IPS-18a (cell line): Measurements from ENCODE around the gene UMPS.
A peak's percentile ranks its signal among the peaks of the same experiment; 100 is the strongest.
"Not testable (repeated sequence)": the region's sequence is repeated elsewhere in the genome, so short reads cannot be mapped to it uniquely, and the experiment has no call there.

Experiments
- H3K27ac ChIP-seq: one replicate; pipeline ENCODE4 v1.5.1; 2013; ENCODE audit warnings: low read length
- H3K27me3 ChIP-seq: one replicate; pipeline ENCODE4 v1.6.1; 2013; ENCODE audit warnings: mild to moderate bottlenecking, low read length; ENCODE audit not compliant: control insufficient read depth, insufficient read depth
- H3K36me3 ChIP-seq: one replicate; pipeline ENCODE4 v1.6.1; 2013; ENCODE audit warnings: low read depth, low read length; ENCODE audit not compliant: control insufficient read depth
- H3K4me1 ChIP-seq: one replicate; pipeline ENCODE4 v1.6.1; 2013; ENCODE audit warnings: low read depth, low read length; ENCODE audit not compliant: control insufficient read depth
- H3K4me3 ChIP-seq: one replicate; pipeline ENCODE4 v1.5.1; 2013; ENCODE audit warnings: low read length
- H3K9ac ChIP-seq: one replicate; pipeline ENCODE4 v1.6.1; 2013; ENCODE audit warnings: mild to moderate bottlenecking, low read length, moderate library complexity
- H3K9me3 ChIP-seq: one replicate; pipeline ENCODE4 v1.6.1; 2013; ENCODE audit warnings: low read depth, low read length; ENCODE audit not compliant: control insufficient read depth

Gene UMPS

DNA sequence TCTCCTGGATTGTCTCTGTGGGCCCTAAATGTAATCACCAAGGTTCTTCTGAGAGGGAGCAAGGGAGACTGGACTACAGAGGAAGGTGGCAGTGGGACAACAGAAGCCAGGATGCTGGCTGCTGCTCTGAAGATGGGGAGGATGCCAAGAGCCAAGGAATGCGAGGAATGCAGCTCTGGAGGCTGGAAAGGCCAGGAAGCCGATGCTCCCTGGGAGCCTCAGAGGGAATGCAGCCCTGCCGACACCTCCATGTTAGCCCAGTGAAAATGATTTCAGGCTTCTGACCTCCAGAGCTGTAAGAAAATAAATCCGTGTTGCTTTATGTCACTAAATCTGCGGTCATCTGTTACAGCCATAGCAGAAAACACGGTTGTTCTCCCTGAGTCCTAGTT, 44.1 kb downstream of the UMPS start:
- H3K4me1 ChIP-seq, result peaks cover 23% of the 10 kb centered on the region
- H3K4me3 ChIP-seq, result no peak overlapping the region
- no peaks in the 10 kb centered on the region for H3K9me3 ChIP-seq
- no peaks in the 10 kb centered on the region for H3K36me3 ChIP-seq
- H3K27me3 ChIP-seq, result no peaks in the 10 kb centered on the region
- H3K9ac ChIP-seq, result no peak overlapping the region
- H3K27ac ChIP-seq, result peak overlapping the region; percentile 74

DNA sequence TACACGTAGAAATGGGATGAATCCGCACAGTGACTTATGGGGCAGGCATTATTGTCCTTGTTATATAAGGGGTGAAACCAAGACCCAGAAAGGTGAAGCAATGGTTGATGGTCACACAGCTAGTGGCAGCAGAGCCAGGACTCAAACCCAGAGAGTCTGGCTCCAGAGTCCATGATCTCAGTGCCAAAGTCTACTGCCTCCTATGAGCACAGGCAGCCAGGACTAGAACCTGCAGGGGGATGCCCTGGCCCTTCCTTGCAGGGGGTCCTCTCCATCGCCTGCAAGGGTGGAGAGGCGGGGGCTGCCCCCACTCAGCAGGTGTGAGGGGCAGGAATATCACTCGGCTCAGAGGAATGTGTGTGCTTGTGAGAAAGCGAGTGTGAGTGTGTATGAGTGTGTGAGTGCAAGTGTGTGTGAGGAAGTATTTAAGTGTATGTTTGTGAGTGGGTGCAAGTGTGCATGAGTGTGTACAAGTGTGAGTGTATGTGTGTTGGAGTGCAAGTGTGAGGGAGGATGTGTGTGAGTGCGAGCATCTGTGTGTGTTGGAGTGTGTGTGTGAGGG, 44.7 kb downstream of the UMPS start:
- H3K4me1 ChIP-seq, result peaks cover 23% of the 10 kb centered on the region
- no peak overlapping the region for H3K4me3 ChIP-seq
- H3K27ac ChIP-seq, result peak overlapping the region; percentile 74
- H3K9me3 ChIP-seq, result no peaks in the 10 kb centered on the region
- H3K27me3 ChIP-seq, result no peaks in the 10 kb centered on the region
- H3K9ac ChIP-seq, result no peak overlapping the region
- no peaks in the 10 kb centered on the region for H3K36me3 ChIP-seq

DNA sequence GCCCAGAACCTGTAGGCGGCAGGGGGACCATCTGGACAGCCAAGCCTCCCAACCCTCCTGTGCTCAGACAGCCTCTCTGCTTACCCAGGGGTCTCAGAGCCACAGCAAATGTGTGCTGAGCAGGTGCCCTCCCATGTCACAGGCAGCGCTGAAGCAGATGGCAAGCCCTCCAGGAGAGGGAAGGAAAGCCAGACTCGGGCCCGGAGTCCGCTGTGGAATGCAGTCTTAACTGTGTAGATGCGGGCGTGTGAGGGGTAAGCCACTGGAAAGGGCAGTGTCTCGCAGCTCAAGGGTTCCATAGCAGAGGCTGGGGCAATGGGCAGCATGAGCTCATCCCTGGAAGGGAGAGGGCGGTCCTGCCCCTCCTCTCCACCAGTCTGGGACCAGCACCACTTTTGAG, 45.6 kb downstream of the UMPS start:
- Histone ChIP-seq H3K9me3 (no peaks in the 10 kb centered on the region), H3K4me1 (peaks cover 26% of the 10 kb centered on the region), H3K27ac (no peak overlapping the region), H3K36me3 (no peaks in the 10 kb centered on the region), H3K4me3 (no peak overlapping the region), H3K9ac (no peak overlapping the region), H3K27me3 (no peaks in the 10 kb centered on the region)

DNA sequence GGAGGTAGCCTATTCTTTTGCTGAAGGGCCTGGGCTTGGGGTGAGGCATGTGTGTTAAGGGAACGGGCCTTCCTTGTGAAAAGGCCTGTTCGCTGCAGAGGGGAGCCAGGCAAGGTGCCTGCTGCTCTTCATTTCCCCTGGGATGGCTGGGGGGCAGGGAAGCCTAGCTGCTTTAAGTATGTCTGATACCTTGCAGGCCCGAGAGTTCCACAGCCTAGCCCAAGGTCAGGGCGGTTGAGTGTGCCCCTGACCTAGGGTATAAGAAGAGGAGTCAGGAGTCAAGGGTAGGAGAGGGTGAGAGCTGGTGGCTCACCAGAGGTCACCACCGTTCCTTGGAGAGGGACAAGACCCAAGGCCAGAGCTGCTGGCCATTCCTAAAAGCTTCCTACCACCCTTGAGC, 46.6 kb downstream of the UMPS start:
- Histone ChIP-seq H3K27ac (no peak overlapping the region), H3K4me1 (peaks cover 30% of the 10 kb centered on the region), H3K36me3 (no peaks in the 10 kb centered on the region)

DNA sequence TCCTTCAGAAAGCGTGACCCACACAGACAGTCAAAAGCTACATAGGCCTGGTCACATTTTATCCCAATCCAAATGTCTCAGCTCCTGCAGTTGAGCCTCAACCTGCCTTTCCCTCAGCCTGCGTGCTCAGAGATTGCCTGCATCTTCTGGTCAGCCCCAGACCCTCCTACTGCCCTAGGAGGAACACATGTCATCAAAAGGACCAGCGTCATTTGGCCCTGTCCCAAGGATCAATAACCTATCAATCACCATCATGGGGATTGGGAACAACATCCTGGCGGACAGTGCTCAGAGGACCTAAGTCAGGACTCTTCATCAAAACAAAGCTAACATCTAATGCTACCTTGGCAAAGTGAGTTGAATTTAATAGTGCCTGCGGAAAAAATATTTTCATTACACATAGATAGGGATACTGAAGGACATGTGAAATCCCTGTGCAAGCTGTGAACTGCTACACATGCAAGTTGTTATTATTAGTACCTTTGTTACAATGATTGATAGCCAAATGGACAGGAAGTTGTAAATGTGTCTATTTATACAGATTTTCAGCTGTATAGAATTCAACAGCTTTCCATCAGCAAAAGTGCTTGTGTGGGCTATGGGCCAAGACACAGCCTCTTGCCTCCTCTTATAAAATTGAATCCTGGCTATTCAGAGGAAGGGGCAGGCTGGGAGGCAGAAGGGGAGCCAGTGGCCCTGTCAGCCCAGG, 47.7 kb downstream of the UMPS start:
- no peak overlapping the region for H3K4me3 ChIP-seq
- H3K27ac ChIP-seq, result no peak overlapping the region
- peaks cover 30% of the 10 kb centered on the region for H3K4me1 ChIP-seq
- H3K36me3 ChIP-seq, result no peaks in the 10 kb centered on the region
- H3K27me3 ChIP-seq, result no peaks in the 10 kb centered on the region
- H3K9ac ChIP-seq, result no peak overlapping the region
- H3K9me3 ChIP-seq, result no peaks in the 10 kb centered on the region

More for the DNA sequence above, 46.6 kb downstream of the UMPS start:
- Histone ChIP-seq H3K27me3 (no peaks in the 10 kb centered on the region), H3K4me3 (no peak overlapping the region), H3K9me3 (no peaks in the 10 kb centered on the region), H3K9ac (no peak overlapping the region)

- Histone ChIP-seq H3K27ac (no peak overlapping the region), H3K9ac (no peak overlapping the region), H3K4me3 (no peak overlapping the region), H3K27me3 (no peaks in the 10 kb centered on the region), H3K9me3 (no peaks in the 10 kb centered on the region), H3K4me1 (peaks cover 27% of the 10 kb centered on the region), H3K36me3 (no peaks in the 10 kb centered on the region)
These were observed 48.9 kb downstream of the UMPS start for GRCh38 chr3:124779116-124779515.

DNA sequence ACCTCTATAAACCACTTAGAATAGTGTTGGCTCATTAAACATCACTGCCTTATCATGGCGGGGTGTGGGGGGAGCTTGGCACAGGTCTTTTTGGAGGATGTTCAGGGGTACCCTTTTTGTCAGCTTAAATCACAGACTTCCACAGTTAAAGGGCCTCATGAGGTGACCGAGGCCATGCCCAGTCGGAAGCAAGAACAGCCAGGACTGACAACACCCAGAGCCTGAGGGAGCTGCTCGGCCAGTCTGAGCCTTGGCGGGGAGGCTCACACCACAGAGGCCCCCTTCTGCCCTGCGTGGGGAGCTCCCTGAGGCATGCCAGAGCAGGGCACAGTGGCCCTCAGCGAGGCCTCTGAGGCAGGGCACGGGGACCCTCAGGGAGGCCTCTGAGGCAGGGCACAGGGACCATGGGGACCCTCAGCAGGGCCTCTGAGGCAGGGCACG, 49.5 kb downstream of the UMPS start:
- Histone ChIP-seq H3K9ac (no peak overlapping the region), H3K4me1 (peaks cover 20% of the 10 kb centered on the region), H3K9me3 (no peaks in the 10 kb centered on the region), H3K27me3 (no peaks in the 10 kb centered on the region), H3K27ac (no peak overlapping the region), H3K36me3 (no peaks in the 10 kb centered on the region), H3K4me3 (no peak overlapping the region)

GRCh38 chr3:124780356-124780755, 50.1 kb downstream of the UMPS start:
- no peaks in the 10 kb centered on the region for H3K27me3 ChIP-seq
- no peak overlapping the region for H3K27ac ChIP-seq
- H3K9me3 ChIP-seq, result no peaks in the 10 kb centered on the region
- H3K36me3 ChIP-seq, result no peaks in the 10 kb centered on the region
- peaks cover 15% of the 10 kb centered on the region for H3K4me1 ChIP-seq
- H3K4me3 ChIP-seq, result no peak overlapping the region
- no peak overlapping the region for H3K9ac ChIP-seq

GRCh38 chr3:124780761-124781475, 50.7 kb downstream of the UMPS start:
- Histone ChIP-seq H3K27ac (no peak overlapping the region), H3K4me3 (no peak overlapping the region), H3K36me3 (no peaks in the 10 kb centered on the region), H3K4me1 (peaks cover 15% of the 10 kb centered on the region), H3K9ac (no peak overlapping the region), H3K9me3 (no peaks in the 10 kb centered on the region), H3K27me3 (no peaks in the 10 kb centered on the region)

- H3K9me3 ChIP-seq, result no peaks in the 10 kb centered on the region
- no peak overlapping the region for H3K4me3 ChIP-seq
- no peak overlapping the region for H3K27ac ChIP-seq
- H3K9ac ChIP-seq, result no peak overlapping the region
- H3K27me3 ChIP-seq, result no peaks in the 10 kb centered on the region
- H3K4me1 ChIP-seq, result peaks cover 11% of the 10 kb centered on the region
- no peaks in the 10 kb centered on the region for H3K36me3 ChIP-seq
These were observed 51.5 kb downstream of the UMPS start for GRCh38 chr3:124781476-124782376.

DNA sequence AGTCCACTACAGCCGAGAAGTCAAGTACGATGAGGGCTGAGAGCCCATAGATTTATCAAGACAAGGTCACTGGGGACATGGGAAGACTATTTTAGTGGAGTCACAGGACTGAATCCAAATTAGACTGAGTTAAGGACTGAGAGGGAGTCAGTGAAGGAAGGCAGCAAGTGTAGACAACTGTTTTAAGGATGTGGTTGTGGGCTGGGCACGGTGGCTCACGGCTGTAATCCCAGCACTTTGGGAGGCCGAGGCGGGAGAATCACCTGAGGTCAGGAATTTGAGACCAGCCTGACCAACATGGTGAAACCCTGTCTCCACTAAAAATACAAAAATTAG, 52.1 kb downstream of the UMPS start:
- H3K36me3 ChIP-seq, H3K27me3 ChIP-seq, H3K4me3 ChIP-seq, H3K27ac ChIP-seq, H3K9ac ChIP-seq, H3K9me3 ChIP-seq: not testable (repeated sequence)
- H3K4me1 ChIP-seq, result peaks cover 11% of the 10 kb centered on the region
